Heart right ventricle (tissue), 16 donors: Measurements from ENCODE around the gene MT1M. TPM values are rescaled to one million over a fixed set of nuclear protein-coding genes. Genes with fewer than 3 reads are reported as not detected.

Source experiments
- ATAC-seq, 8 donors: fragments of 200-7000 bp; cut with Tn5 transposase; one replicate each; pipeline ENCODE4 v1.9.1; 2020; ENCODE audit warnings: mild to moderate bottlenecking in 8 of 8, moderate library complexity in 8 of 8, moderate number of reproducible peaks in 1 of 8
- DNase-seq, 2 donors: peaks; one replicate each; pipeline ENCODE4 v3.0.0-alpha.2; 2020
- H3K27ac ChIP-seq, 10 donors: fragments of 200-600 bp; sonication (generic) in 2 of 10; one replicate each; pipeline versions ENCODE4 v1.5.0 to v1.8.0; 2020 to 2022; ENCODE audit warnings: mild to moderate bottlenecking in 3 of 10
- H3K27me3 ChIP-seq, 7 donors: fragments of 200-600 bp; one replicate each; pipeline ENCODE4 v1.8.0; 2021 to 2022; ENCODE audit warnings: mild to moderate bottlenecking in 2 of 7
- H3K36me3 ChIP-seq, 9 donors: fragments of 200-600 bp; sonication (generic) in 1 of 9; one replicate each; pipeline versions ENCODE4 v1.5.0 to v1.8.0; 2020 to 2022; ENCODE audit warnings: mild to moderate bottlenecking in 2 of 9
- H3K4me1 ChIP-seq, 9 donors: fragments of 200-600 bp; sonication (generic) in 1 of 9; one replicate each; pipeline versions ENCODE4 v1.5.0 to v1.8.0; 2020 to 2022; ENCODE audit warnings: mild to moderate bottlenecking in 4 of 9
- H3K4me3 ChIP-seq, 10 donors: fragments of 200-600 bp; sonication (generic) in 2 of 10; one replicate each; pipeline versions ENCODE4 v1.5.0 to v1.8.0; 2020 to 2022; ENCODE audit warnings: mild to moderate bottlenecking in 7 of 10, moderate library complexity in 2 of 10
- H3K9me3 ChIP-seq, 11 donors: fragments of 200-600 bp in 10 of 11; sonication (generic) in 2 of 11; one replicate each; pipeline versions ENCODE4 v1.5.0 to v1.8.0; 2013 to 2022; ENCODE audit warnings: mild to moderate bottlenecking in 2 of 11, control low read depth in 1 of 11, moderate library complexity in 1 of 11
- WGBS, 2 donors: extraction: QIAGEN DNeasy Blood & Tissue Kit; methylation state at CpG; one replicate each; pipeline ENCODE4 v1.1.7; 2013; ENCODE audit warnings: inconsistent platforms in 1 of 2; 5-methylcytosine and 5-hydroxymethylcytosine counted together
- intact Hi-C, 10 donors: fragments of 100-400 bp; cut with DNase I; formaldehyde crosslinking; loops; one replicate each; pipeline versions ENCODE4 v1.11.1 to v1.14.2; 2022
- polyA plus RNA-seq, 2 donors: library from polyadenylated mRNA; stranded (reverse); fragments of 200-250 nt; gene quantifications; one replicate each; pipeline ENCODE4 v1.2.3, GENCODE V29; 2013
- total RNA-seq, 10 donors: library from RNA; stranded (reverse); fragmentation: NEBNext Ultra II Directional in 3 of 10; extraction: Animal tissue kit (Norgen Biotek cat#: 25700) in 3 of 10; gene quantifications; one replicate each; pipeline versions ENCODE4 v1.2.1 to v1.2.4, GENCODE V29; 2021 to 2023
- TF ChIP-seq, protein P1 (sequence below), 9 donors: fragments of 200-600 bp; sonication (generic) in 2 of 9; IDR thresholded peaks; one replicate each; pipeline versions ENCODE4 v1.5.0 to v1.8.0; 2021 to 2022; ENCODE audit warnings: antibody characterized with exemption in 9 of 9, mild to moderate bottlenecking in 5 of 9, moderate library complexity in 1 of 9
- donor health status: Arrhythmogenic right ventricular cardiomyopathy.
- donor health status: ischemic (EF 13 %, LVEDD 7.1; RV severe dilation, severe dysfunction).
- donor health status: healthy with polysubstance abuse.
- donor health status: DM: no; HTN: yes; CAD: no.
- donor health status: DM: no; HTN: no; CAD: no.
- donor health status: ischemic (EF 25% LVEDD 6.9; RV normal size, moderate dysfunction).
- donor health status: ischemic (EF 25% LVEDD 5.7; RV mildly dilated, moderate dysfunction).
- donor health status: healthy.
- donor health status: DM: yes; HTN: yes; CAD: no.
- donor health status: Ischemic cardiomyopathy.
- donor health status: ischemic (EF 35%, LVEDD 5.7; RV mildly dilated, moderate dysfunction).
- donor health status: nonischemic (EF 11% LVEDD 7.7; RV severe dilation, severe dysfunction).
- donor health status: DM: yes; HTN: yes; CAD: no.
- donor health status: PGD.
- donor health status: ischemic (EF 29% LVEDD 5.4; RV normal size, mild dysfunction).
- donor health status: nonischemic (EF 23%, LVEDD 6.1; RV moderate dilation, normal function).

Gene MT1M
- total and polyA plus RNA-seq, 12 donors = 0.75 to 25.4 (median 2.9) TPM

DNA sequence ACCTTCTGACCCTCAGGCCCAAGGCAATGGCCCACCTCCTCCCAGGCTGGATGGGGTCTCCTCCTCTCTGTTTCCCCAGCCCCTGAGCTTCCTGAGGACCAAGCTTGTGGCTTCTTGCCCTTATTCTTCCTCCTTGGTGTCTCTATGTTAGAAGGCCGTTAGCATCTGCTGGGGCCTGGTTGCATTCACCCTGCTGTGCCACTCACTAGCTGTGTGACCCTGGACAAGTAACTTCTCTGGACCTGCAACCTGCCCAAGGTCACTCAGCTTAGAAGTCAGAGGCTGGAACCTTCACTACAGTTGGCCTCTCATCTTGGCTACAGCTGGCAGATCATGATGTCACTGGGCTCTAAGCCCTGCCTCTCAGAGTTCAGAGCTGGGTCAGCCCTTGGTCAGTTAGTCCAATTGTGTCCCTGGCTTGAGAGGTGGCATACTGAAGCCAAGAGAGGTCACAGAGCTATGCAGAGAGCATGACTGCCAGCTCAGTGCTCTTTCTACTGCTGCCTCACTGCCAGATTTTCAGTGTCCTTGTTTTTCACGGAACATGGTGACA lies 21.1 kb upstream of the MT1M start:
- intact Hi-C loops = loop anchor here in 2 of 10 donors (1.0 to 2.0 kb wide), 2 partner anchors 13 to 14 kb away; partner anchors contain the start of gene MT1E (in 2 of the 2)
- Histone ChIP-seq H3K4me3 (no peak overlapping the region), H3K27ac (peak overlapping the region; percentile 84 to 99 (median 93)), H3K4me1 (peaks cover 20 to 59% (median 55%) of the 10 kb centered on the region in 9 donors), H3K27me3 (no peaks in the 10 kb centered on the region), H3K36me3 (no peaks in the 10 kb centered on the region), H3K9me3 (no peaks in the 10 kb centered on the region)
- peak; percentile 59 to 79 for DNase-seq
- TF ChIP-seq, protein P1, sequence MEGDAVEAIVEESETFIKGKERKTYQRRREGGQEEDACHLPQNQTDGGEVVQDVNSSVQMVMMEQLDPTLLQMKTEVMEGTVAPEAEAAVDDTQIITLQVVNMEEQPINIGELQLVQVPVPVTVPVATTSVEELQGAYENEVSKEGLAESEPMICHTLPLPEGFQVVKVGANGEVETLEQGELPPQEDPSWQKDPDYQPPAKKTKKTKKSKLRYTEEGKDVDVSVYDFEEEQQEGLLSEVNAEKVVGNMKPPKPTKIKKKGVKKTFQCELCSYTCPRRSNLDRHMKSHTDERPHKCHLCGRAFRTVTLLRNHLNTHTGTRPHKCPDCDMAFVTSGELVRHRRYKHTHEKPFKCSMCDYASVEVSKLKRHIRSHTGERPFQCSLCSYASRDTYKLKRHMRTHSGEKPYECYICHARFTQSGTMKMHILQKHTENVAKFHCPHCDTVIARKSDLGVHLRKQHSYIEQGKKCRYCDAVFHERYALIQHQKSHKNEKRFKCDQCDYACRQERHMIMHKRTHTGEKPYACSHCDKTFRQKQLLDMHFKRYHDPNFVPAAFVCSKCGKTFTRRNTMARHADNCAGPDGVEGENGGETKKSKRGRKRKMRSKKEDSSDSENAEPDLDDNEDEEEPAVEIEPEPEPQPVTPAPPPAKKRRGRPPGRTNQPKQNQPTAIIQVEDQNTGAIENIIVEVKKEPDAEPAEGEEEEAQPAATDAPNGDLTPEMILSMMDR (IDR thresholded peaks at IDR 0.05) = no peak
- ATAC-seq = peak; percentile 10 to 80 (median 52)
- WGBS, 2 donors = 38 to 47% methylated on average over 2 of the region's 2 CpGs

DNA sequence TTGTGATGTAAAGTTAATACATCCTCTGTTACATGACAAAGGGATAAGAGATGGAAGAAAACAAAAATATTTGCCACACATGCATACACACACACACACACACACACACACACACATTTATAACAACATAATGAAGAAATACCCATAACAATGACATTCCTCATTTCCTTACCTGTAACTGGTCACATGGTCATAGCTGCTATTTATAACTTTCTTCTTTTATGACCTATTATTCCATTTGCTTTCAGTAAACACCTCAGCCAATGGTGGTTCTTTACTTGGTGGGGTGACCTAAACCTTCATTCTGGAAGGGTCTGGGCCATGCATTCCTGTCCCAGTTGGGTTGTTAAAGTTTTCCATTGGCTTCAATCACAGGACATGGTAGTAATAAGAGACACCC lies 18.8 kb upstream of the MT1M start:
- H3K4me1 ChIP-seq = peaks cover 18 to 60% (median 56%) of the 10 kb centered on the region in 9 donors
- ATAC-seq (no peak), DNase-seq (no peak)
- no peaks in the 10 kb centered on the region for H3K36me3 ChIP-seq
- no peaks in the 10 kb centered on the region for H3K9me3 ChIP-seq
- intact Hi-C loops = no loop called here
- peaks cover 0 to 20% (median 0%) of the 10 kb centered on the region in 7 donors for H3K27me3 ChIP-seq
- no peak overlapping the region for H3K4me3 ChIP-seq
- TF ChIP-seq, protein P1 (IDR thresholded peaks at IDR 0.05) = no peak
- H3K27ac ChIP-seq = no peak overlapping the region

DNA sequence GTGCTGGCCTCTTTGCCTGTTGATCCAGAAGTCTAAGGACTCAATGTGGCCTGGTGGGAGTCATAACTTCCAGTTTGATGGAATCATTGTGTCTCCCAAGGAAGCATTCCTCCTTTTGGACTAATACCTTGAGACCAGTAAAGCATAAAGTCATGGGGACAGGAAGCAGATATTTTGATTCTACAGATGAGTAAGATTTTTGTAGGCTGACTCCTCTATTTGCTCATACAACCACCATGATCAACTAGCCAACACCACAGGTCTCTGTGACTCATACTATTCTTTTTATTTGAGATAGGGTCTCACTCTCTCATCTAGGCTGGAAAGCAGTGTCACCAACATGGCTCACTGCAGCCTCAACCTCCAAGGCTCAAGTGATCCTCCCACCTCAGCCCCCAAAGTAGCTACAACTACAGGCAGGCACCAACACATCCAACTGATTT lies 17.9 kb upstream of the MT1M start:
- Histone ChIP-seq H3K9me3 (no peaks in the 10 kb centered on the region), H3K4me1 (peaks cover 18 to 57% (median 49%) of the 10 kb centered on the region in 9 donors), H3K27me3 (peaks cover 0 to 25% (median 0%) of the 10 kb centered on the region in 7 donors), H3K36me3 (no peaks in the 10 kb centered on the region), H3K4me3 (no peak overlapping the region), H3K27ac (no peak overlapping the region)
- no peak for ATAC-seq
- TF ChIP-seq, protein P1 (IDR thresholded peaks at IDR 0.05) = no peak
- intact Hi-C loops = no loop called here
- DNase-seq = no peak

DNA sequence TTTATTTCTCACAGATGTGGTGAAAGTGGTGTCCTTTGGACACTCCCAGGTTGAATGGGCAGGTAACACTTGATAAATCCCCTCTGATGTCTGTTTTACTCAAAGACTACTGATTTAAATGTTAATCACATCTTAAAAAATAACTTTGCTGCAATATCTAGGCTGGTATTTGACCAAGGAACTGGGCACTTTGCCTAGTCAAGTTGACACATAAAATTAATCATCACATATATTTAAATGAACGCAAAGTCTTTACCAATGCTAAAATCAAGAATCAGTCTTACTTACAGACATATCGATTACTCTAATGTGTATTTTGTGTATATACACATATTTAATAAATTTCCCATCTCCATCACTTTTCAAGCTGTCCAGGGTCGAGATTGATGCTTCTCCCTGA lies 17.1 kb upstream of the MT1M start:
- Histone ChIP-seq H3K9me3 (no peaks in the 10 kb centered on the region), H3K4me3 (no peak overlapping the region), H3K4me1 (peaks cover 16 to 49% (median 42%) of the 10 kb centered on the region in 9 donors), H3K36me3 (no peaks in the 10 kb centered on the region), H3K27ac (no peak overlapping the region), H3K27me3 (peaks cover 0 to 25% (median 0%) of the 10 kb centered on the region in 7 donors)
- ATAC-seq (no peak), DNase-seq (no peak)
- intact Hi-C loops = no loop called here
- TF ChIP-seq, protein P1 (IDR thresholded peaks at IDR 0.05) = no peak
- 96 to 97% methylated on average over 3 of the region's 3 CpGs for WGBS, 2 donors
